Adrenal gland (tissue), 12 donors: ENCODE data around the gene FARP1. TPM values are rescaled to one million over a fixed set of nuclear protein-coding genes. Genes with fewer than 3 reads are reported as not detected.

ENCODE experiments used
- DNase-seq, 7 donors: peaks; one replicate each; pipeline ENCODE4 v3.0.0-alpha.2; 2019 to 2020
- H3K27ac ChIP-seq, 5 donors: fragments of 200-600 bp; sonication (generic) in 4 of 5; 1 replicate in 3 of 5; 2 replicates in 2 of 5; pipeline versions ENCODE4 v1.5.1 to v1.8.0; 2016 to 2020; ENCODE audit warnings: mild to moderate bottlenecking in 1 of 5
- H3K27me3 ChIP-seq: fragments of 200-600 bp; 2 replicates; pipeline ENCODE4 v1.8.0; 2021
- H3K36me3 ChIP-seq, 2 donors: fragments of 200-600 bp; replicated peaks in 1 of 2; 1 replicate in 1 of 2; 2 replicates in 1 of 2; pipeline versions ENCODE4 v1.5.1 to v1.8.0; 2018 to 2022
- H3K4me1 ChIP-seq, 2 donors: fragments of 200-600 bp; replicated peaks in 1 of 2; 1 replicate in 1 of 2; 2 replicates in 1 of 2; pipeline versions ENCODE4 v1.5.1 to v1.8.0; 2018 to 2021
- H3K4me3 ChIP-seq, 4 donors: fragments of 200-600 bp; sonication (generic) in 3 of 4; one replicate each; pipeline ENCODE4 v1.5.1; 2016 to 2018
- H3K9me3 ChIP-seq, 3 donors: fragments of 200-600 bp; sonication (generic) in 1 of 3; replicated peaks in 1 of 3; 1 replicate in 2 of 3; 2 replicates in 1 of 3; pipeline versions ENCODE4 v1.5.1 to v1.8.0; 2016 to 2021
- CTCF ChIP-seq, 6 experiments: fragments of 450-650 bp in 4 of 6; fragments of 200-600 bp in 2 of 6; sonication (generic) in 1 of 6; IDR thresholded peaks; 1 replicate in 5 of 6; 2 replicates in 1 of 6; pipeline versions ENCODE4 v1.5.1 to v1.8.0; 2016 to 2021; ENCODE audit warnings: antibody characterized with exemption in 6 of 6, mild to moderate bottlenecking in 2 of 6, moderate library complexity in 1 of 6
- POLR2A ChIP-seq, 2 donors: fragments of 450-650 bp; IDR thresholded peaks; one replicate each; pipeline ENCODE4 v1.6.1; 2017; ENCODE audit warnings: antibody characterized with exemption in 2 of 2, mild to moderate bottlenecking in 2 of 2, moderate library complexity in 1 of 2
- WGBS, 4 donors: extraction: QIAGEN DNeasy Blood & Tissue Kit in 2 of 4; methylation state at CpG; one replicate each; pipeline versions ENCODE4 v1.1.5 to v1.1.7; 2013 to 2017; 5-methylcytosine and 5-hydroxymethylcytosine counted together
- intact Hi-C, 2 donors: fragments of 100-400 bp; cut with DNase I; formaldehyde crosslinking; loops; one replicate each; pipeline versions ENCODE4 v1.14.1 to v1.15.0; 2022 to 2023
- polyA plus RNA-seq, 3 donors: library from polyadenylated mRNA; stranded (reverse); fragments of 200-250 nt in 2 of 3; fragments of 350-450 nt in 1 of 3; fragmentation: Illumina TruSeq in 1 of 3; extraction: RNeasy Lipid Tissue Mini Kit (QIAGEN cat#74804) in 1 of 3; gene quantifications; one replicate each; pipeline ENCODE4 v1.2.3, GENCODE V29; 2013 to 2014
- total RNA-seq, 9 donors: library from RNA; depleted of rRNA in 4 of 9; stranded (reverse); fragments of >200 nt in 4 of 9; fragments of 120-200 nt in 1 of 9; fragmentation: NEBNext Ultra II Directional in 1 of 9; extraction: Animal tissue kit (Norgen Biotek cat#: 25700) in 1 of 9; gene quantifications; one replicate each; pipeline versions ENCODE4 v1.1.0 to v1.2.4, GENCODE V29; 2013 to 2023
- donor health status: healthy with polysubstance abuse.
- donor health status: Bipolar disorder and iron deficiency.
- donor health status: DM: yes; HTN: yes; CAD: no.
- donor health status: DM: no; HTN: no; CAD: no.
- donor health status: DM: no; HTN: no; CAD: no.
- donor health status: DM: yes; HTN: yes; CAD: no.

Gene FARP1
- total and polyA plus RNA-seq, 12 donors, result 27.1 to 304 (median 71.6) TPM

GRCh38 chr13:98471934-98472333, 329.0 kb downstream of the FARP1 start:
- WGBS, 4 donors, result 86 to 91% (median 88%) methylated on average over 10 of the region's 10 CpGs
- intact Hi-C loops, result loop anchor here in 1 of 2 donors (10.0 kb wide), 1 partner anchor 183 kb away; no protein-coding TSS in a partner anchor

GRCh38 chr13:98473135-98473787, 330.4 kb downstream of the FARP1 start:
- H3K4me1 ChIP-seq, result peaks cover 4 to 18% of the 10 kb centered on the region in 2 donors
- no peaks in the 10 kb centered on the region for H3K27me3 ChIP-seq
- H3K9me3 ChIP-seq, result no peaks in the 10 kb centered on the region
- H3K4me3 ChIP-seq, result no peak overlapping the region
- no peak for DNase-seq
- 55 to 69% (median 61%) methylated on average over 3 to 5 of the region's 5 CpGs for WGBS, 4 donors
- peaks cover 0 to 14% of the 10 kb centered on the region in 2 donors for H3K36me3 ChIP-seq
- TF ChIP-seq CTCF (IDR thresholded peaks at IDR 0.05), result no peak
- TF ChIP-seq POLR2A (IDR thresholded peaks at IDR 0.05), result no peak
- intact Hi-C loops, result loop anchor here in 1 of 2 donors (10.0 kb wide), 1 partner anchor 182 kb away; no protein-coding TSS in a partner anchor
- no peak overlapping the region for H3K27ac ChIP-seq

More at GRCh38 chr13:98471934-98472333, 329.0 kb downstream of the FARP1 start:
- Histone ChIP-seq H3K4me3 (no peak overlapping the region), H3K9me3 (no peaks in the 10 kb centered on the region), H3K27ac (no peak overlapping the region), H3K4me1 (peaks cover 4 to 17% of the 10 kb centered on the region in 2 donors), H3K36me3 (peaks cover 0 to 14% of the 10 kb centered on the region in 2 donors), H3K27me3 (no peaks in the 10 kb centered on the region)
- no peak for DNase-seq
- no peak for TF ChIP-seq CTCF (IDR thresholded peaks at IDR 0.05)
- no peak for TF ChIP-seq POLR2A (IDR thresholded peaks at IDR 0.05)

- intact Hi-C loops, result loop anchor here in 1 of 2 donors (10.0 kb wide), 1 partner anchor 181 kb away; no protein-coding TSS in a partner anchor
- DNase-seq, result no peak
- peaks cover 4 to 18% of the 10 kb centered on the region in 2 donors for H3K4me1 ChIP-seq
- TF ChIP-seq POLR2A (IDR thresholded peaks at IDR 0.05), result no peak
- TF ChIP-seq CTCF (IDR thresholded peaks at IDR 0.05), result no peak
- no peaks in the 10 kb centered on the region for H3K9me3 ChIP-seq
- H3K27ac ChIP-seq, result no peak overlapping the region
- H3K4me3 ChIP-seq, result no peak overlapping the region
- peaks cover 0 to 14% of the 10 kb centered on the region in 2 donors for H3K36me3 ChIP-seq
- H3K27me3 ChIP-seq, result no peaks in the 10 kb centered on the region
- 82 to 90% (median 86%) methylated on average over 1 to 7 of the region's 7 CpGs for WGBS, 4 donors
Observed at GRCh38 chr13:98473788-98474144, 330.9 kb downstream of the FARP1 start.

GRCh38 chr13:98474292-98474691, 331.4 kb downstream of the FARP1 start:
- WGBS, 4 donors, result 93 to 96% (median 95%) methylated on average over 10 of the region's 10 CpGs
- H3K27me3 ChIP-seq, result no peaks in the 10 kb centered on the region
- intact Hi-C loops, result loop anchor here in 1 of 2 donors (10.0 kb wide), 1 partner anchor 181 kb away; no protein-coding TSS in a partner anchor
- no peak for DNase-seq
- TF ChIP-seq CTCF (IDR thresholded peaks at IDR 0.05), result no peak
- TF ChIP-seq POLR2A (IDR thresholded peaks at IDR 0.05), result no peak
- H3K27ac ChIP-seq, result no peak overlapping the region
- no peaks in the 10 kb centered on the region for H3K9me3 ChIP-seq
- peaks cover 0 to 14% of the 10 kb centered on the region in 2 donors for H3K36me3 ChIP-seq
- H3K4me1 ChIP-seq, result peaks cover 4 to 23% of the 10 kb centered on the region in 2 donors
- no peak overlapping the region for H3K4me3 ChIP-seq
